Erythroblast (primary cell): ENCODE measurements around the gene HUNK.

Experiments used
- GATA1 ChIP-seq: IDR thresholded peaks from 2 replicates; pipeline ENCODE4 v1.6.1; 2011; ENCODE audit warnings: low read depth, mild to moderate bottlenecking, control low read depth, low read length, moderate library complexity
- POLR2A ChIP-seq: IDR thresholded peaks from 2 replicates; pipeline ENCODE4 v1.6.1; 2011; ENCODE audit warnings: mild to moderate bottlenecking, low read length

DNA sequence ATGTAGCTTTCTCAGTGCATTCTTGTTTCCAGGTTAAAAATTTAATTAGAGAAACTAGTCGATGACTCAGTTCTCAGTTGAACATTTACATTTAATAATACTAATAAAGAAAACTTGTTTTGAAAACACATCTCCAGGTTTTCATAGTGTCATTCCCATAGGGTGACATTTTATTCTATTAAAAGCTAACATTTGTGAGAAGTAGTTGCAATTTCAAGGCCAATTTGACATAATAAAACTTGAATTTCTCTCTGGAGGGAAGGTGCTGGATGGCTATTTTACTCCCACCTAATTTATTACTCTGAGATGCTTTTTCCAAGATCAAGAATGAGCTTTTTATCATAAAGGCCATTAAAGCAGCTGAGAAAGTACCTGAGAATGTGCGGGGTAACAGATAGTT, 16.6 kb downstream of the HUNK start:
- TF ChIP-seq POLR2A (no peak), GATA1 (no peak)
